CD14-positive monocyte (primary cell): Measurements from ENCODE around the gene HIBCH. TPM values are rescaled to one million over a fixed set of nuclear protein-coding genes. Genes with fewer than 3 reads are reported as not detected.
A peak's percentile ranks its signal among the peaks of the same experiment; 100 is the strongest.

Experiments
- DNase-seq, 3 donors: peaks; one replicate each; pipeline ENCODE4 v3.0.0-alpha.2; 2011 to 2022
- H2AFZ ChIP-seq: 2 replicates; pipeline ENCODE4 v1.6.0; 2012; ENCODE audit warnings: mild to moderate bottlenecking, low read depth, low read length, inconsistent platforms; ENCODE audit not compliant: insufficient read depth, poor library complexity, severe bottlenecking
- H3K27ac ChIP-seq, 2 donors: 1 replicate in 1 of 2; 2 replicates in 1 of 2; pipeline ENCODE4 v1.5.1; 2012 to 2013; ENCODE audit warnings: low read length in 2 of 2, control low read depth in 1 of 2, inconsistent platforms in 1 of 2, low read depth in 1 of 2, mild to moderate bottlenecking in 1 of 2
- H3K27me3 ChIP-seq, 2 donors: one replicate each; pipeline versions ENCODE4 v1.6.0 to v1.6.1; 2011 to 2013; ENCODE audit warnings: low read length in 2 of 2; ENCODE audit not compliant: control insufficient read depth in 2 of 2, insufficient read depth in 2 of 2
- H3K36me3 ChIP-seq, 2 donors: replicated peaks in 1 of 2; 1 replicate in 1 of 2; 2 replicates in 1 of 2; pipeline versions ENCODE4 v1.5.1 to v1.6.1; 2012 to 2013; ENCODE audit warnings: low read length in 2 of 2, control low read depth in 1 of 2, inconsistent platforms in 1 of 2, mild to moderate bottlenecking in 1 of 2; ENCODE audit not compliant: insufficient read depth in 2 of 2, control insufficient read depth in 1 of 2
- H3K4me1 ChIP-seq, 2 donors: 1 replicate in 1 of 2; 2 replicates in 1 of 2; pipeline versions ENCODE4 v1.5.1 to v1.6.1; 2012 to 2013; ENCODE audit warnings: low read length in 2 of 2, control low read depth in 1 of 2, inconsistent platforms in 1 of 2, mild to moderate bottlenecking in 1 of 2, moderate library complexity in 1 of 2; ENCODE audit not compliant: insufficient read depth in 2 of 2, control insufficient read depth in 1 of 2
- H3K4me2 ChIP-seq: replicated peaks from 2 replicates; pipeline ENCODE3; 2012; ENCODE audit warnings: low read length, moderate library complexity, mild to moderate bottlenecking; ENCODE audit not compliant: poor library complexity, severe bottlenecking; ENCODE audit errors: extremely low read depth
- H3K4me3 ChIP-seq, 3 experiments: fragments of 200-600 bp in 1 of 3; sonication (generic) in 1 of 3; replicated peaks in 1 of 3; 1 replicate in 2 of 3; 2 replicates in 1 of 3; pipeline ENCODE4 v1.5.1; 2011 to 2013; ENCODE audit warnings: low read length in 3 of 3, mild to moderate bottlenecking in 3 of 3, control low read depth in 2 of 3, low read depth in 2 of 3, inconsistent platforms in 1 of 3, moderate library complexity in 1 of 3
- H3K79me2 ChIP-seq: 2 replicates; pipeline ENCODE4 v1.6.0; 2012; ENCODE audit warnings: mild to moderate bottlenecking, control low read depth, inconsistent platforms, low read length, moderate library complexity; ENCODE audit not compliant: insufficient read depth
- H3K9ac ChIP-seq: 2 replicates; pipeline ENCODE4 v1.6.0; 2017; ENCODE audit warnings: low read length, mild to moderate bottlenecking; ENCODE audit not compliant: insufficient read depth, poor library complexity, severe bottlenecking
- H3K9me3 ChIP-seq, 2 donors: replicated peaks in 1 of 2; 1 replicate in 1 of 2; 2 replicates in 1 of 2; pipeline versions ENCODE4 v1.5.1 to v1.6.1; 2012 to 2013; ENCODE audit warnings: low read length in 2 of 2, control low read depth in 1 of 2; ENCODE audit not compliant: control insufficient read depth in 1 of 2, insufficient read depth in 1 of 2
- H4K20me1 ChIP-seq: 2 replicates; pipeline ENCODE4 v1.6.0; 2012; ENCODE audit warnings: mild to moderate bottlenecking, low read length, control low read depth, moderate library complexity; ENCODE audit not compliant: insufficient read depth
- H3K27ac Mint-ChIP-seq, 7 donors: one replicate each; pipeline ENCODE4 v1.8.0; 2020; ENCODE audit warnings: mild to moderate bottlenecking in 7 of 7, mixed read lengths in 7 of 7, moderate library complexity in 6 of 7, inconsistent platforms in 2 of 7
- H3K27me3 Mint-ChIP-seq, 3 donors: one replicate each; pipeline ENCODE4 v1.8.0; 2021 to 2022; ENCODE audit warnings: low read depth in 3 of 3, mild to moderate bottlenecking in 3 of 3, mixed read lengths in 3 of 3, moderate library complexity in 3 of 3, inconsistent platforms in 1 of 3
- H3K36me3 Mint-ChIP-seq, 2 donors: one replicate each; pipeline ENCODE4 v1.8.0; 2020; ENCODE audit warnings: mixed read lengths in 2 of 2, inconsistent platforms in 1 of 2, mild to moderate bottlenecking in 1 of 2
- H3K4me1 Mint-ChIP-seq: one replicate; pipeline ENCODE4 v1.8.0; 2020; ENCODE audit warnings: mild to moderate bottlenecking, mixed read lengths
- H3K4me3 Mint-ChIP-seq, 2 donors: one replicate each; pipeline ENCODE4 v1.8.0; 2020; ENCODE audit warnings: mild to moderate bottlenecking in 2 of 2, mixed read lengths in 2 of 2, moderate library complexity in 1 of 2
- H3K9me3 Mint-ChIP-seq, 7 donors: one replicate each; pipeline ENCODE4 v1.8.0; 2020 to 2022; ENCODE audit warnings: mixed read lengths in 7 of 7, mild to moderate bottlenecking in 6 of 7, moderate library complexity in 6 of 7, inconsistent platforms in 2 of 7
- CTCF ChIP-seq: fragments of 200-600 bp; IDR thresholded peaks from one replicate; pipeline ENCODE4 v1.8.0; 2022; ENCODE audit warnings: antibody characterized with exemption, mild to moderate bottlenecking
- WGBS: methylation state at CpG from one replicate; pipeline ENCODE4 v1.1.5; 2013; ENCODE audit warnings: missing lambda C conversion rate; ENCODE audit not compliant: insufficient coverage; 5-methylcytosine and 5-hydroxymethylcytosine counted together
- intact Hi-C, 2 donors: fragments of 100-400 bp; cut with micrococcal nuclease; formaldehyde crosslinking; loops; one replicate each; pipeline versions ENCODE4 v1.15.0 to v1.15.1; 2023
- polyA plus RNA-seq, 3 donors: library from polyadenylated mRNA; depleted of rRNA in 1 of 3; unstranded in 2 of 3; stranded (reverse) in 1 of 3; fragments of 300-500 nt in 2 of 3; fragments of >200 nt in 1 of 3; fragmentation: Illumina TruSeq in 2 of 3; gene quantifications; 1 replicate in 2 of 3; 2 replicates in 1 of 3; pipeline ENCODE4 v1.2.3, GENCODE V29; 2012 to 2021

Gene HIBCH
- polyA plus RNA-seq, 3 donors, result 3.3 to 8.2 (median 7.3) TPM

- Histone ChIP-seq H4K20me1 (no peaks in the 10 kb centered on the region), H3K4me3 (peak within 1 kb of the TSS; percentile 50 to 84 (median 68)), H3K36me3 (no peaks in the 10 kb centered on the region), H3K4me1 (peaks cover 18 to 20% of the 10 kb centered on the region in 2 donors), H3K27me3 (no peaks in the 10 kb centered on the region), H3K9me3 (no peaks in the 10 kb centered on the region), H3K4me2 (peak within 1 kb of the TSS; percentile 83), H2AFZ (peak within 1 kb of the TSS; percentile 87), H3K9ac (peak within 1 kb of the TSS; percentile 86), H3K79me2 (peaks cover 22% of the 10 kb centered on the region), H3K27ac (peak within 1 kb of the TSS; percentile 56 to 88)
- WGBS, result under 1% methylated on average over 93 of the region's 99 CpGs
- peak; percentile 81 to 82 (median 81) for DNase-seq
- TF ChIP-seq CTCF, result no peak
- H3K4me3 Mint-ChIP-seq, result peak within 1 kb of the TSS; percentile 87 to 94
- H3K4me1 Mint-ChIP-seq, result peaks cover 20% of the 10 kb centered on the region
- peaks cover 0 to 1% (median 0%) of the 10 kb centered on the region in 7 donors for H3K9me3 Mint-ChIP-seq
- peaks cover 9 to 11% of the 10 kb centered on the region in 2 donors for H3K36me3 Mint-ChIP-seq
- intact Hi-C loops, result no loop called here
- no peaks in the 10 kb centered on the region for H3K27me3 Mint-ChIP-seq
- peak within 1 kb of the TSS; percentile 86 to 97 (median 94) for H3K27ac Mint-ChIP-seq
Observed at GRCh38 chr2:190343536-190344275, 24.1 kb upstream of the HIBCH start, which contains the start of gene INPP1. TSS of gene INPP1 (plus strand) at chr2:190343589. CDS start at chr2:190360103, 16,514 bp downstream.

GRCh38 chr2:190343089-190343535 is 23.5 kb upstream of the HIBCH start:
- 42% methylated on average over 6 of the region's 10 CpGs for WGBS
- Histone ChIP-seq H3K4me3 (peak overlapping the region; percentile 50 to 84 (median 68)), H4K20me1 (no peaks in the 10 kb centered on the region), H3K9ac (peak overlapping the region; percentile 86), H2AFZ (peak overlapping the region; percentile 87), H3K79me2 (peaks cover 20% of the 10 kb centered on the region), H3K36me3 (no peaks in the 10 kb centered on the region), H3K4me1 (peaks cover 18 to 20% of the 10 kb centered on the region in 2 donors), H3K27me3 (no peaks in the 10 kb centered on the region), H3K4me2 (peak overlapping the region; percentile 83), H3K27ac (peak overlapping the region; percentile 36 to 88), H3K9me3 (no peaks in the 10 kb centered on the region)
- Mint-ChIP-seq H3K36me3 (peaks cover 4 to 10% of the 10 kb centered on the region in 2 donors), H3K4me1 (peaks cover 20% of the 10 kb centered on the region), H3K27ac (peak overlapping the region; percentile 83 to 97 (median 90)), H3K4me3 (peak overlapping the region; percentile 83 to 94), H3K9me3 (peaks cover 0 to 1% (median 0%) of the 10 kb centered on the region in 7 donors), H3K27me3 (no peaks in the 10 kb centered on the region)
- no peak for DNase-seq
- intact Hi-C loops, result no loop called here
- TF ChIP-seq CTCF, result no peak
